ENCODE measurements around the gene B3GNT3.

Gene B3GNT3

GRCh38 chr19:17803264-17803896 lies 8.4 kb downstream of the B3GNT3 start:
- TF ChIP-seq TCF12 (IDR thresholded peaks at IDR 0.05; ENCODE audit: low read depth) (no peak), USF1 (IDR thresholded peaks at IDR 0.05) (no peak), NFIC (IDR thresholded peaks at IDR 0.05) (no peak), TEAD4 (IDR thresholded peaks at IDR 0.05) (no peak), RAD21 (IDR thresholded peaks at IDR 0.05; ENCODE audit: low read depth) (no peak), EP300 (IDR thresholded peaks at IDR 0.05; ENCODE audit: borderline replicate concordance) (no peak), FOXM1 (IDR thresholded peaks at IDR 0.05; ENCODE audit: borderline replicate concordance, low read depth) (no peak), REST (IDR thresholded peaks at IDR 0.05; ENCODE audit: low read depth) (no peak), MAX (IDR thresholded peaks at IDR 0.05) (no peak), CREB1 (IDR thresholded peaks at IDR 0.05; ENCODE audit: low read depth) (no peak), TAF1 (IDR thresholded peaks at IDR 0.05; ENCODE audit: low read depth) (no peak), CEBPB (IDR thresholded peaks at IDR 0.05) (no peak), YY1 (IDR thresholded peaks at IDR 0.05; ENCODE audit: low read depth) (no peak), ZBTB7A (IDR thresholded peaks at IDR 0.05; ENCODE audit: low read depth) (no peak), EGR1 (IDR thresholded peaks at IDR 0.05) (no peak)

- no peak for TF ChIP-seq FOXM1 (IDR thresholded peaks at IDR 0.05; ENCODE audit: borderline replicate concordance, low read depth)
- TF ChIP-seq USF1 (IDR thresholded peaks at IDR 0.05) = no peak
- TF ChIP-seq CREB1 (IDR thresholded peaks at IDR 0.05; ENCODE audit: low read depth) = no peak
- no peak for TF ChIP-seq TAF1 (IDR thresholded peaks at IDR 0.05; ENCODE audit: low read depth)
- TF ChIP-seq EGR1 (IDR thresholded peaks at IDR 0.05) = no peak
- no peak for TF ChIP-seq REST (IDR thresholded peaks at IDR 0.05; ENCODE audit: low read depth)
- TF ChIP-seq RAD21 (IDR thresholded peaks at IDR 0.05; ENCODE audit: low read depth) = no peak
- TF ChIP-seq CEBPB (IDR thresholded peaks at IDR 0.05) = no peak
- TF ChIP-seq TCF12 (IDR thresholded peaks at IDR 0.05; ENCODE audit: low read depth) = no peak
Measured at GRCh38 chr19:17805427-17805826, 10.5 kb downstream of the B3GNT3 start.

- TF ChIP-seq ZBTB7A (IDR thresholded peaks at IDR 0.05; ENCODE audit: low read depth) (no peak), MAX (IDR thresholded peaks at IDR 0.05) (no peak)
Measured at GRCh38 chr19:17806945-17807344, 12.0 kb downstream of the B3GNT3 start.

GRCh38 chr19:17807731-17808316 lies 12.9 kb downstream of the B3GNT3 start:
- TF ChIP-seq TCF12 (IDR thresholded peaks at IDR 0.05; ENCODE audit: low read depth) (no peak), YY1 (IDR thresholded peaks at IDR 0.05; ENCODE audit: low read depth) (no peak), CREB1 (IDR thresholded peaks at IDR 0.05; ENCODE audit: low read depth) (no peak), USF1 (IDR thresholded peaks at IDR 0.05) (no peak), TAF1 (IDR thresholded peaks at IDR 0.05; ENCODE audit: low read depth) (no peak), EP300 (IDR thresholded peaks at IDR 0.05; ENCODE audit: borderline replicate concordance) (no peak), REST (IDR thresholded peaks at IDR 0.05; ENCODE audit: low read depth) (no peak), NFIC (IDR thresholded peaks at IDR 0.05) (no peak), RAD21 (IDR thresholded peaks at IDR 0.05; ENCODE audit: low read depth) (no peak), EGR1 (IDR thresholded peaks at IDR 0.05) (no peak), ZBTB7A (IDR thresholded peaks at IDR 0.05; ENCODE audit: low read depth) (no peak)
